ENCODE data around the gene EGFR. TPM values are rescaled to one million over a fixed set of nuclear protein-coding genes. Genes with fewer than 3 reads are reported as not detected.
A peak's percentile ranks its signal among the peaks of the same experiment; 100 is the strongest.

The EGFR gene
- total and polyA plus RNA-seq, 2 donors (not counting 3 experiments of a cell fraction or from before 2014, with no cell fraction given), result 1.5 to 4.1 TPM

DNA sequence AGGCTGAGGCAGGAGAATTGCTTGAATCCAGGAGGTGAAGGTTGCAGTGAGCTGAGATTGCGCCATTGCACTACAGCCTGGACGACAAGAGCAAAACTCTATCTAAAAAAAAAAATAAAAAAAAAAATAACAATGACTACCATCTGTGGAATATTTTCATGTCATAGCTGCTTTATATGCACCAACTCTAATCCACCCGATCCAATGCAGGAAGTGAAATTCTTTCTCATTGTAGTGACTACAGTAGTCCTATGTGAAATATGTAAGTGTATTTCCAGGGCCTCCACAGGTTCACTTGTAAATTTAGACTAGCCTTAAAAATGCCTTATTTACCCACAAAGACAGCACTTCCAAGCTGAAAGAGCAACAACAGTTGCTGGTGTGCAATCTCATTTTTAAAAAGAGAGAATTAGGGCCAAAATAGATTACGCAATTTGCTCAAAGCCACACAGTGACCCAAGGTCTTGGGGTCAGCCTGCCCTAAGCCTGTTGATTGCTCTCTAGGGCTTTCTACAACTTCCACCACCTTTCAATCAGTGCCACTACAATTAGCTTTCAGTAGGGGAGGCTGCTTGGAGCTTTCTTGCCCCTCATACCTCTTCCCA lies 25.8 kb upstream of the EGFR start:
- dilution Hi-C loops (cut with MboI; ENCODE audit: extremely low pct_ligation_motif_present, low sequenced_read_pairs) (no loop called here), intact Hi-C loops (cut with micrococcal nuclease) (no loop called here)
- POLR2A ChIA-PET, result no interaction called here
- H3K4me3 ChIP-seq (replicated peaks in 1 of 3; ENCODE audit: insufficient read depth in 1 of 3, low read depth in 1 of 3, low read length in 3 of 3), result no peak overlapping the region
- BruUV-seq (replicated peaks), result no TSS peak
- DNase-seq (ENCODE audit: low read depth, low spot score) (no peak), FAIRE-seq (no peak)
- TF ChIP-seq, protein P1, sequence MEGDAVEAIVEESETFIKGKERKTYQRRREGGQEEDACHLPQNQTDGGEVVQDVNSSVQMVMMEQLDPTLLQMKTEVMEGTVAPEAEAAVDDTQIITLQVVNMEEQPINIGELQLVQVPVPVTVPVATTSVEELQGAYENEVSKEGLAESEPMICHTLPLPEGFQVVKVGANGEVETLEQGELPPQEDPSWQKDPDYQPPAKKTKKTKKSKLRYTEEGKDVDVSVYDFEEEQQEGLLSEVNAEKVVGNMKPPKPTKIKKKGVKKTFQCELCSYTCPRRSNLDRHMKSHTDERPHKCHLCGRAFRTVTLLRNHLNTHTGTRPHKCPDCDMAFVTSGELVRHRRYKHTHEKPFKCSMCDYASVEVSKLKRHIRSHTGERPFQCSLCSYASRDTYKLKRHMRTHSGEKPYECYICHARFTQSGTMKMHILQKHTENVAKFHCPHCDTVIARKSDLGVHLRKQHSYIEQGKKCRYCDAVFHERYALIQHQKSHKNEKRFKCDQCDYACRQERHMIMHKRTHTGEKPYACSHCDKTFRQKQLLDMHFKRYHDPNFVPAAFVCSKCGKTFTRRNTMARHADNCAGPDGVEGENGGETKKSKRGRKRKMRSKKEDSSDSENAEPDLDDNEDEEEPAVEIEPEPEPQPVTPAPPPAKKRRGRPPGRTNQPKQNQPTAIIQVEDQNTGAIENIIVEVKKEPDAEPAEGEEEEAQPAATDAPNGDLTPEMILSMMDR (IDR thresholded peaks at IDR 0.05; ENCODE audit: extremely low read depth in 1 of 2, insufficient read depth in 1 of 2, low read depth in 1 of 2, low read length in 2 of 2), result no peak
- TF ChIP-seq POLR2A (IDR thresholded peaks at IDR 0.05; ENCODE audit: low read depth, low read length), result no peak
- TF ChIP-seq GATA2 (IDR thresholded peaks at IDR 0.05; ENCODE audit: insufficient read depth, insufficient read length, low read depth, low read length), result no peak
- H3K36me3 ChIP-seq (ENCODE audit: control insufficient read depth in 2 of 2, extremely low read depth in 1 of 2, insufficient read depth in 2 of 2, low read length in 2 of 2), result no peaks in the 10 kb centered on the region
- H3K4me1 ChIP-seq (ENCODE audit: control insufficient read depth, extremely low read depth, insufficient read depth, low read length), result peaks cover 20% of the 10 kb centered on the region
- no peaks in the 10 kb centered on the region for H3K79me2 ChIP-seq (ENCODE audit: control insufficient read depth, insufficient read depth, low read length)
- no peaks in the 10 kb centered on the region for H3K9me1 ChIP-seq (replicated peaks; ENCODE audit: control insufficient read depth, extremely low read depth, insufficient read depth, low read length)
- CTCF ChIA-PET, result no interaction called here
- no peak overlapping the region for H3K4me2 ChIP-seq (ENCODE audit: insufficient read depth, low read length)
- H4K20me1 ChIP-seq (replicated peaks; ENCODE audit: control insufficient read depth, extremely low read depth, insufficient read depth, low read length), result no peaks in the 10 kb centered on the region
- H2AFZ ChIP-seq (ENCODE audit: low read depth, low read length), result no peak overlapping the region
- H3K9me3 ChIP-seq (replicated peaks; ENCODE audit: control insufficient read depth, insufficient read depth, low read length), result no peaks in the 10 kb centered on the region
- H3K27ac ChIP-seq (ENCODE audit: insufficient read depth, low read depth, low read length), result no peak overlapping the region
- no peak overlapping the region for H3K9ac ChIP-seq (replicated peaks; ENCODE audit: extremely low read depth, insufficient read depth, low read length)
- peaks cover 12 to 13% of the 10 kb centered on the region in 2 experiments for H3K27me3 ChIP-seq (ENCODE audit: control insufficient read depth in 2 of 2, insufficient read depth in 2 of 2, low read length in 2 of 2)

DNA sequence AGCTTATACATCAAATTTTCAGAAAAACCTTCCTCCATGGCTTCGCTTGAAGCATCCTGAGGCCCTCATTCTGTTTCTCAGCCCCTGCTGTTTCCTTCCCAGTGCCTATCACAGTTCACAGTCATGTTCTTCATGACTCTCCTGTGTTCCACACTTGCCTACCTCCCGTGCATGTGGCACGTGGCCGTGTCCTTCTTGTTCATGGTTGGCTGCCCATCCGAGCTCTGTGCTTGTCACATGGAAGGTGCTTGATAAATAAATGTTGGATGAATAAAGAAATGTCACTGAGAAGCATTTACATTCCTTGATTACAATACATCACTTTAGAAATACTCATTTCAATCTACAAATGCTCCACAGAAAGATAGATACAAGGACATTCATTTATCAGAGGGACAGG lies 23.7 kb upstream of the EGFR start:
- dilution Hi-C loops (cut with MboI; ENCODE audit: extremely low pct_ligation_motif_present, low sequenced_read_pairs) (no loop called here), intact Hi-C loops (cut with micrococcal nuclease) (loop anchor here (2.0 kb wide), 1 partner anchor 70 kb away; no protein-coding TSS in a partner anchor)
- Histone ChIP-seq H3K9me3 (replicated peaks; ENCODE audit: control insufficient read depth, insufficient read depth, low read length) (no peaks in the 10 kb centered on the region), H3K27ac (ENCODE audit: insufficient read depth, low read depth, low read length) (no peak overlapping the region), H2AFZ (ENCODE audit: low read depth, low read length) (no peak overlapping the region), H3K4me1 (ENCODE audit: control insufficient read depth, extremely low read depth, insufficient read depth, low read length) (peaks cover 20% of the 10 kb centered on the region), H4K20me1 (replicated peaks; ENCODE audit: control insufficient read depth, extremely low read depth, insufficient read depth, low read length) (no peaks in the 10 kb centered on the region), H3K79me2 (ENCODE audit: control insufficient read depth, insufficient read depth, low read length) (no peaks in the 10 kb centered on the region), H3K36me3 (ENCODE audit: control insufficient read depth in 2 of 2, extremely low read depth in 1 of 2, insufficient read depth in 2 of 2, low read length in 2 of 2) (no peaks in the 10 kb centered on the region), H3K4me2 (ENCODE audit: insufficient read depth, low read length) (peak overlapping the region; percentile 32), H3K27me3 (ENCODE audit: control insufficient read depth in 2 of 2, insufficient read depth in 2 of 2, low read length in 2 of 2) (peaks cover 5 to 9% of the 10 kb centered on the region in 2 experiments), H3K9me1 (replicated peaks; ENCODE audit: control insufficient read depth, extremely low read depth, insufficient read depth, low read length) (no peaks in the 10 kb centered on the region), H3K9ac (replicated peaks; ENCODE audit: extremely low read depth, insufficient read depth, low read length) (no peak overlapping the region), H3K4me3 (replicated peaks in 1 of 3; ENCODE audit: insufficient read depth in 1 of 3, low read depth in 1 of 3, low read length in 3 of 3) (no peak overlapping the region)
- no peak for FAIRE-seq
- ChIA-PET CTCF (interaction anchor here (1.4 kb wide), 1 partner anchor 260 kb away, joined by 6 read pairs; no protein-coding TSS in a partner anchor), POLR2A (no interaction called here)
- TF ChIP-seq FOS (IDR thresholded peaks at IDR 0.05; ENCODE audit: borderline replicate concordance, insufficient read depth, low read length) (no peak), MYC (IDR thresholded peaks at IDR 0.05; ENCODE audit: low read depth, low read length) (no peak), POLR2AphosphoS5 (IDR thresholded peaks at IDR 0.05; ENCODE audit: insufficient read depth, low read depth, low read length) (no peak), EZH2 (IDR thresholded peaks at IDR 0.05; ENCODE audit: borderline replicate concordance, low read depth, low read length, severe bottlenecking) (no peak), JUN (IDR thresholded peaks at IDR 0.05; ENCODE audit: borderline replicate concordance, insufficient read depth, insufficient read length, low read depth) (no peak)
- TF ChIP-seq, protein P1 (IDR thresholded peaks at IDR 0.05; ENCODE audit: extremely low read depth in 1 of 2, insufficient read depth in 1 of 2, low read depth in 1 of 2, low read length in 2 of 2), result no peak
- TF ChIP-seq, protein P2, sequence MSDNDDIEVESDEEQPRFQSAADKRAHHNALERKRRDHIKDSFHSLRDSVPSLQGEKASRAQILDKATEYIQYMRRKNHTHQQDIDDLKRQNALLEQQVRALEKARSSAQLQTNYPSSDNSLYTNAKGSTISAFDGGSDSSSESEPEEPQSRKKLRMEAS (IDR thresholded peaks at IDR 0.05; ENCODE audit: insufficient read depth, insufficient read length), result no peak
- no TSS peak for BruUV-seq (replicated peaks)
- DNase-seq (ENCODE audit: low read depth, low spot score), result no peak

Data from endothelial cell of umbilical vein (primary cell).